AG04450 (cell line): ENCODE data around the gene TLE2. TPM values are rescaled to one million over a fixed set of nuclear protein-coding genes. Genes with fewer than 3 reads are reported as not detected.
A peak's percentile ranks its signal among the peaks of the same experiment; 100 is the strongest.
"Not testable (repeated sequence)": the region's sequence is repeated elsewhere in the genome, so short reads cannot be mapped to it uniquely, and the experiment has no call there.

Experiments
- CTCF ChIA-PET: fragments of 300-600, 350-600 bp; formaldehyde crosslinking; extraction: SDS; loops from one replicate; lab custom pipeline; 2022; ENCODE audit warnings: antibody characterized with exemption, inconsistent platforms; lab: Charles Lee
- POLR2A ChIA-PET: fragments of 350-600 bp; formaldehyde crosslinking; extraction: SDS; loops from one replicate; lab custom pipeline; 2021; ENCODE audit warnings: antibody characterized with exemption, inconsistent platforms; lab: Yijun Ruan, JAX
- DNase-seq: peaks from one replicate; pipeline ENCODE4 v3.0.0-alpha.2; 2011; ENCODE audit warnings: low read depth, low spot score
- H3K27ac ChIP-seq: one replicate; pipeline ENCODE4 v1.5.1; 2012; ENCODE audit warnings: low read depth, low read length, control low read depth
- H3K27me3 ChIP-seq: one replicate; pipeline ENCODE4 v1.6.0; 2012; ENCODE audit warnings: low read length; ENCODE audit not compliant: control insufficient read depth, insufficient read depth
- H3K4me3 ChIP-seq: 2 replicates; pipeline ENCODE4 v1.5.1; 2011; ENCODE audit warnings: mild to moderate bottlenecking, low read depth, low read length, control low read depth
- H3K9me3 ChIP-seq: 2 replicates; pipeline ENCODE4 v1.5.1; 2012; ENCODE audit warnings: low read length; ENCODE audit not compliant: control insufficient read depth, insufficient read depth
- CTCF ChIP-seq: IDR thresholded peaks from 2 replicates; pipeline ENCODE4 v1.5.1; 2011; ENCODE audit warnings: low read depth, low read length, control low read depth, inconsistent platforms
- polyA plus RNA-seq: library from polyadenylated mRNA; depleted of rRNA; stranded (reverse); fragments of >200 nt; gene quantifications from 2 replicates; pipeline ENCODE4 v1.2.3, GENCODE V29; 2011

The TLE2 gene
- polyA plus RNA-seq, 1 experiment = 0.47 TPM

- ChIA-PET CTCF (no interaction called here), POLR2A (no interaction called here)
- H3K9me3 ChIP-seq = no peaks in the 10 kb centered on the region; the same call in 1 of the 2 replicates
- TF ChIP-seq CTCF = no peak
- no peak overlapping the region for H3K4me3 ChIP-seq
- no peaks in the 10 kb centered on the region for H3K27me3 ChIP-seq
- DNase-seq = no peak
- H3K27ac ChIP-seq = no peak overlapping the region
These were observed 10.0 kb upstream of the TLE2 start for GRCh38 chr19:3039125-3039524.

- TF ChIP-seq CTCF = no peak
- no peak overlapping the region for H3K4me3 ChIP-seq
- no peak for DNase-seq
- CTCF ChIA-PET = no interaction called here
- H3K27ac ChIP-seq = no peak overlapping the region
- POLR2A ChIA-PET = no interaction called here
- no peaks in the 10 kb centered on the region; the same call in 1 of the 2 replicates for H3K9me3 ChIP-seq
- H3K27me3 ChIP-seq = no peaks in the 10 kb centered on the region
These were observed 9.1 kb upstream of the TLE2 start for GRCh38 chr19:3038214-3038613.

GRCh38 chr19:3036977-3037544, 8.0 kb upstream of the TLE2 start:
- DNase-seq, POLR2A ChIA-PET, H3K27ac ChIP-seq, H3K4me3 ChIP-seq, H3K27me3 ChIP-seq, H3K9me3 ChIP-seq: not testable (repeated sequence)
- CTCF ChIA-PET = interaction anchor here (1.2 to 2.1 kb wide), 2 partner anchors 86 to 92 kb away, joined by 3 to 7 read pairs; no protein-coding TSS in a partner anchor

GRCh38 chr19:3036119-3036976, 7.3 kb upstream of the TLE2 start:
- peak; percentile 21; the same call in 1 of the 2 replicates for TF ChIP-seq CTCF
- DNase-seq = peak; percentile 74
- peak overlapping the region; percentile 47 for H3K27ac ChIP-seq
- H3K9me3 ChIP-seq = no peaks in the 10 kb centered on the region; the same call in 1 of the 2 replicates
- ChIA-PET CTCF (interaction anchor here (0.8 to 2.1 kb wide), 3 partner anchors 40 to 93 kb away, joined by 3 to 7 read pairs (median 3); no protein-coding TSS in a partner anchor), POLR2A (interaction anchor here (0.6 to 1.8 kb wide), 9 partner anchors 16 to 393 kb away, joined by 3 to 9 read pairs (median 5); partner anchors contain the start of gene TLE6)
- peaks cover 7% of the 10 kb centered on the region for H3K27me3 ChIP-seq
- H3K4me3 ChIP-seq = peak overlapping the region; percentile 66

- ChIA-PET CTCF (interaction anchor here (0.7 to 2.1 kb wide), 5 partner anchors 18 to 94 kb away, joined by 3 to 7 read pairs (median 4); no protein-coding TSS in a partner anchor), POLR2A (interaction anchor here (0.5 to 1.8 kb wide), 12 partner anchors 17 to 394 kb away, joined by 3 to 9 read pairs (median 4); partner anchors contain the start of gene TLE6)
- Histone ChIP-seq H3K27me3 (peaks cover 15% of the 10 kb centered on the region), H3K27ac (peak overlapping the region; percentile 47), H3K9me3 (no peaks in the 10 kb centered on the region; the same call in 1 of the 2 replicates), H3K4me3 (peak overlapping the region; percentile 66)
- no peak for TF ChIP-seq CTCF
- DNase-seq = peak; percentile 99
These were observed 6.5 kb upstream of the TLE2 start for GRCh38 chr19:3035542-3036118.
